CD14-positive monocyte (primary cell): Measurements from ENCODE around the gene CDH13. TPM values are rescaled to one million over a fixed set of nuclear protein-coding genes. Genes with fewer than 3 reads are reported as not detected.

Source experiments
- DNase-seq, 3 donors: peaks; one replicate each; pipeline ENCODE4 v3.0.0-alpha.2; 2011 to 2022
- H2AFZ ChIP-seq: 2 replicates; pipeline ENCODE4 v1.6.0; 2012; ENCODE audit warnings: mild to moderate bottlenecking, low read depth, low read length, inconsistent platforms; ENCODE audit not compliant: insufficient read depth, poor library complexity, severe bottlenecking
- H3K27ac ChIP-seq, 2 donors: 1 replicate in 1 of 2; 2 replicates in 1 of 2; pipeline ENCODE4 v1.5.1; 2012 to 2013; ENCODE audit warnings: low read length in 2 of 2, control low read depth in 1 of 2, inconsistent platforms in 1 of 2, low read depth in 1 of 2, mild to moderate bottlenecking in 1 of 2
- H3K27me3 ChIP-seq, 2 donors: one replicate each; pipeline versions ENCODE4 v1.6.0 to v1.6.1; 2011 to 2013; ENCODE audit warnings: low read length in 2 of 2; ENCODE audit not compliant: control insufficient read depth in 2 of 2, insufficient read depth in 2 of 2
- H3K36me3 ChIP-seq, 2 donors: replicated peaks in 1 of 2; 1 replicate in 1 of 2; 2 replicates in 1 of 2; pipeline versions ENCODE4 v1.5.1 to v1.6.1; 2012 to 2013; ENCODE audit warnings: low read length in 2 of 2, control low read depth in 1 of 2, inconsistent platforms in 1 of 2, mild to moderate bottlenecking in 1 of 2; ENCODE audit not compliant: insufficient read depth in 2 of 2, control insufficient read depth in 1 of 2
- H3K4me1 ChIP-seq, 2 donors: 1 replicate in 1 of 2; 2 replicates in 1 of 2; pipeline versions ENCODE4 v1.5.1 to v1.6.1; 2012 to 2013; ENCODE audit warnings: low read length in 2 of 2, control low read depth in 1 of 2, inconsistent platforms in 1 of 2, mild to moderate bottlenecking in 1 of 2, moderate library complexity in 1 of 2; ENCODE audit not compliant: insufficient read depth in 2 of 2, control insufficient read depth in 1 of 2
- H3K4me2 ChIP-seq: replicated peaks from 2 replicates; pipeline ENCODE3; 2012; ENCODE audit warnings: low read length, moderate library complexity, mild to moderate bottlenecking; ENCODE audit not compliant: poor library complexity, severe bottlenecking; ENCODE audit errors: extremely low read depth
- H3K4me3 ChIP-seq, 3 experiments: fragments of 200-600 bp in 1 of 3; sonication (generic) in 1 of 3; replicated peaks in 1 of 3; 1 replicate in 2 of 3; 2 replicates in 1 of 3; pipeline ENCODE4 v1.5.1; 2011 to 2013; ENCODE audit warnings: low read length in 3 of 3, mild to moderate bottlenecking in 3 of 3, control low read depth in 2 of 3, low read depth in 2 of 3, inconsistent platforms in 1 of 3, moderate library complexity in 1 of 3
- H3K79me2 ChIP-seq: 2 replicates; pipeline ENCODE4 v1.6.0; 2012; ENCODE audit warnings: mild to moderate bottlenecking, control low read depth, inconsistent platforms, low read length, moderate library complexity; ENCODE audit not compliant: insufficient read depth
- H3K9ac ChIP-seq: 2 replicates; pipeline ENCODE4 v1.6.0; 2017; ENCODE audit warnings: low read length, mild to moderate bottlenecking; ENCODE audit not compliant: insufficient read depth, poor library complexity, severe bottlenecking
- H3K9me3 ChIP-seq, 2 donors: replicated peaks in 1 of 2; 1 replicate in 1 of 2; 2 replicates in 1 of 2; pipeline versions ENCODE4 v1.5.1 to v1.6.1; 2012 to 2013; ENCODE audit warnings: low read length in 2 of 2, control low read depth in 1 of 2; ENCODE audit not compliant: control insufficient read depth in 1 of 2, insufficient read depth in 1 of 2
- H4K20me1 ChIP-seq: 2 replicates; pipeline ENCODE4 v1.6.0; 2012; ENCODE audit warnings: mild to moderate bottlenecking, low read length, control low read depth, moderate library complexity; ENCODE audit not compliant: insufficient read depth
- H3K27ac Mint-ChIP-seq, 7 donors: one replicate each; pipeline ENCODE4 v1.8.0; 2020; ENCODE audit warnings: mild to moderate bottlenecking in 7 of 7, mixed read lengths in 7 of 7, moderate library complexity in 6 of 7, inconsistent platforms in 2 of 7
- H3K27me3 Mint-ChIP-seq, 3 donors: one replicate each; pipeline ENCODE4 v1.8.0; 2021 to 2022; ENCODE audit warnings: low read depth in 3 of 3, mild to moderate bottlenecking in 3 of 3, mixed read lengths in 3 of 3, moderate library complexity in 3 of 3, inconsistent platforms in 1 of 3
- H3K36me3 Mint-ChIP-seq, 2 donors: one replicate each; pipeline ENCODE4 v1.8.0; 2020; ENCODE audit warnings: mixed read lengths in 2 of 2, inconsistent platforms in 1 of 2, mild to moderate bottlenecking in 1 of 2
- H3K4me1 Mint-ChIP-seq: one replicate; pipeline ENCODE4 v1.8.0; 2020; ENCODE audit warnings: mild to moderate bottlenecking, mixed read lengths
- H3K4me3 Mint-ChIP-seq, 2 donors: one replicate each; pipeline ENCODE4 v1.8.0; 2020; ENCODE audit warnings: mild to moderate bottlenecking in 2 of 2, mixed read lengths in 2 of 2, moderate library complexity in 1 of 2
- H3K9me3 Mint-ChIP-seq, 7 donors: one replicate each; pipeline ENCODE4 v1.8.0; 2020 to 2022; ENCODE audit warnings: mixed read lengths in 7 of 7, mild to moderate bottlenecking in 6 of 7, moderate library complexity in 6 of 7, inconsistent platforms in 2 of 7
- WGBS: methylation state at CpG from one replicate; pipeline ENCODE4 v1.1.5; 2013; ENCODE audit warnings: missing lambda C conversion rate; ENCODE audit not compliant: insufficient coverage; 5-methylcytosine and 5-hydroxymethylcytosine counted together
- intact Hi-C, 2 donors: fragments of 100-400 bp; cut with micrococcal nuclease; formaldehyde crosslinking; loops; one replicate each; pipeline versions ENCODE4 v1.15.0 to v1.15.1; 2023
- polyA plus RNA-seq, 3 donors: library from polyadenylated mRNA; depleted of rRNA in 1 of 3; unstranded in 2 of 3; stranded (reverse) in 1 of 3; fragments of 300-500 nt in 2 of 3; fragments of >200 nt in 1 of 3; fragmentation: Illumina TruSeq in 2 of 3; gene quantifications; 1 replicate in 2 of 3; 2 replicates in 1 of 3; pipeline ENCODE4 v1.2.3, GENCODE V29; 2012 to 2021
- TF ChIP-seq, protein P1 (sequence below): fragments of 200-600 bp; IDR thresholded peaks from one replicate; pipeline ENCODE4 v1.8.0; 2022; ENCODE audit warnings: antibody characterized with exemption, mild to moderate bottlenecking

CDH13 gene
- polyA plus RNA-seq, 3 donors, result 0.13 to 0.19 TPM; not detected in 1

- no CpG with 5 or more reads among the region's 2 CpGs for WGBS
- intact Hi-C loops, result no loop called here
- Histone ChIP-seq H4K20me1 (no peaks in the 10 kb centered on the region), H3K9ac (no peak overlapping the region), H3K27ac (no peak overlapping the region), H3K4me1 (no peaks in the 10 kb centered on the region), H3K36me3 (no peaks in the 10 kb centered on the region), H3K9me3 (peaks cover 3 to 8% of the 10 kb centered on the region in 2 donors), H3K4me2 (no peak overlapping the region), H3K4me3 (no peak overlapping the region), H3K79me2 (no peaks in the 10 kb centered on the region), H3K27me3 (no peaks in the 10 kb centered on the region), H2AFZ (no peak overlapping the region)
- Mint-ChIP-seq H3K27me3 (peaks cover 0 to 4% (median 2%) of the 10 kb centered on the region in 3 donors), H3K9me3 (peaks cover 0 to 16% (median 5%) of the 10 kb centered on the region in 7 donors), H3K27ac (no peak overlapping the region), H3K4me3 (no peak overlapping the region), H3K36me3 (no peaks in the 10 kb centered on the region), H3K4me1 (no peaks in the 10 kb centered on the region)
- no peak for DNase-seq
- TF ChIP-seq, protein P1, sequence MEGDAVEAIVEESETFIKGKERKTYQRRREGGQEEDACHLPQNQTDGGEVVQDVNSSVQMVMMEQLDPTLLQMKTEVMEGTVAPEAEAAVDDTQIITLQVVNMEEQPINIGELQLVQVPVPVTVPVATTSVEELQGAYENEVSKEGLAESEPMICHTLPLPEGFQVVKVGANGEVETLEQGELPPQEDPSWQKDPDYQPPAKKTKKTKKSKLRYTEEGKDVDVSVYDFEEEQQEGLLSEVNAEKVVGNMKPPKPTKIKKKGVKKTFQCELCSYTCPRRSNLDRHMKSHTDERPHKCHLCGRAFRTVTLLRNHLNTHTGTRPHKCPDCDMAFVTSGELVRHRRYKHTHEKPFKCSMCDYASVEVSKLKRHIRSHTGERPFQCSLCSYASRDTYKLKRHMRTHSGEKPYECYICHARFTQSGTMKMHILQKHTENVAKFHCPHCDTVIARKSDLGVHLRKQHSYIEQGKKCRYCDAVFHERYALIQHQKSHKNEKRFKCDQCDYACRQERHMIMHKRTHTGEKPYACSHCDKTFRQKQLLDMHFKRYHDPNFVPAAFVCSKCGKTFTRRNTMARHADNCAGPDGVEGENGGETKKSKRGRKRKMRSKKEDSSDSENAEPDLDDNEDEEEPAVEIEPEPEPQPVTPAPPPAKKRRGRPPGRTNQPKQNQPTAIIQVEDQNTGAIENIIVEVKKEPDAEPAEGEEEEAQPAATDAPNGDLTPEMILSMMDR, result no peak
These were observed 411.1 kb downstream of the CDH13 start for GRCh38 chr16:83037884-83038283.

GRCh38 chr16:83040174-83040573 is 413.4 kb downstream of the CDH13 start:
- TF ChIP-seq, protein P1, result no peak
- Histone ChIP-seq H3K27me3 (no peaks in the 10 kb centered on the region), H2AFZ (no peak overlapping the region), H4K20me1 (no peaks in the 10 kb centered on the region), H3K4me1 (no peaks in the 10 kb centered on the region), H3K4me3 (no peak overlapping the region), H3K4me2 (no peak overlapping the region), H3K9ac (no peak overlapping the region), H3K9me3 (peaks cover 3 to 5% of the 10 kb centered on the region in 2 donors), H3K79me2 (no peaks in the 10 kb centered on the region), H3K36me3 (no peaks in the 10 kb centered on the region), H3K27ac (no peak overlapping the region)
- peaks cover 0 to 13% (median 3%) of the 10 kb centered on the region in 7 donors for H3K9me3 Mint-ChIP-seq
- intact Hi-C loops, result no loop called here
- no peaks in the 10 kb centered on the region for H3K4me1 Mint-ChIP-seq
- H3K4me3 Mint-ChIP-seq, result no peak overlapping the region
- 43% methylated on average over 1 of the region's 4 CpGs for WGBS
- peaks cover 0 to 2% (median 2%) of the 10 kb centered on the region in 3 donors for H3K27me3 Mint-ChIP-seq
- H3K36me3 Mint-ChIP-seq, result no peaks in the 10 kb centered on the region
- no peak overlapping the region for H3K27ac Mint-ChIP-seq
- no peak for DNase-seq
